HG03558 (cell line): Measurements from ENCODE around the gene RALGPS1.

Experiments
- ATAC-seq: cut with Tn5 transposase; IDR thresholded peaks from one replicate; pipeline ENCODE4 v1.9.1; 2021; ENCODE audit warnings: moderate number of reproducible peaks; ENCODE audit not compliant: unreplicated experiment; ENCODE audit errors: extremely low read depth

RALGPS1 gene

DNA sequence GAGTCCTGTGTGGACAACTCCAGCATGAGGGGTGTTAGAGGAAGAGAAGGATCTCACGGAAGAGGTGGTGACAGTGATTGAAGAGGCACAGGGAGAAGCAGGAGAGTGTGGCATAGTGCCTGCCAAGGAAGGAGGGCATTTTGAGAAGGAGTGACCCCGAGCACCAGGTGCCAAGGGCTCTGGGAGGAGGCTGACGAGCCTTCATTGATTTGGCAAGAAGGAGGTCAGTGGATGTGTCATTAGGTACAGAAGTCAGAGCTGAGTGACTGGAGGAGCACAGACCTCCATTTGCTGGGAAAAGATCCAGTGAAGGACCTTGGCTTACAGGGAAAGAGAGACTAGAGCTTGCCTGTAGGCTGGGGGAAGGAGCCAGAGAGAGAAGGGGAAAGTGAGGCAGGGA lies 278.2 kb downstream of the RALGPS1 start:
- no peak for ATAC-seq

DNA sequence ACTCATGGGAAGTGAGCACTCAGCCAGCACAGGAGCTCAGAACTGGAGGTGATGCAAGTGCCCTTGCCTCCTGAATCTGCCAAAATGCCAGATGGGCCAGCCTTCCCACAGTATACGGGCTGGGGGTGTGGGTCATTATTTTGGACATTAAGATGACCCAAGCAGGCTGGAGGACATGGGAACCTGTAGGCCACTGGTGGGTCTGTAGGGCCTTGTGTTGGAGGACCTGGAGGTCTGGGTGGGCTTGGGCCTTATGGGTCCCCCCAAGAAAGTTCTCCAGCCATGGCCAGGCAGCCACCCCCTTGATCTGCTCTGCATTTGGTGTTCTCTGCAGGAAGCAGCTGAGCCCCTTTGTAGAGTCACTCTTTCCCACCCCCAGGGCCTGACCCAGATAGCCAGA lies 278.9 kb downstream of the RALGPS1 start:
- ATAC-seq: no peak

DNA sequence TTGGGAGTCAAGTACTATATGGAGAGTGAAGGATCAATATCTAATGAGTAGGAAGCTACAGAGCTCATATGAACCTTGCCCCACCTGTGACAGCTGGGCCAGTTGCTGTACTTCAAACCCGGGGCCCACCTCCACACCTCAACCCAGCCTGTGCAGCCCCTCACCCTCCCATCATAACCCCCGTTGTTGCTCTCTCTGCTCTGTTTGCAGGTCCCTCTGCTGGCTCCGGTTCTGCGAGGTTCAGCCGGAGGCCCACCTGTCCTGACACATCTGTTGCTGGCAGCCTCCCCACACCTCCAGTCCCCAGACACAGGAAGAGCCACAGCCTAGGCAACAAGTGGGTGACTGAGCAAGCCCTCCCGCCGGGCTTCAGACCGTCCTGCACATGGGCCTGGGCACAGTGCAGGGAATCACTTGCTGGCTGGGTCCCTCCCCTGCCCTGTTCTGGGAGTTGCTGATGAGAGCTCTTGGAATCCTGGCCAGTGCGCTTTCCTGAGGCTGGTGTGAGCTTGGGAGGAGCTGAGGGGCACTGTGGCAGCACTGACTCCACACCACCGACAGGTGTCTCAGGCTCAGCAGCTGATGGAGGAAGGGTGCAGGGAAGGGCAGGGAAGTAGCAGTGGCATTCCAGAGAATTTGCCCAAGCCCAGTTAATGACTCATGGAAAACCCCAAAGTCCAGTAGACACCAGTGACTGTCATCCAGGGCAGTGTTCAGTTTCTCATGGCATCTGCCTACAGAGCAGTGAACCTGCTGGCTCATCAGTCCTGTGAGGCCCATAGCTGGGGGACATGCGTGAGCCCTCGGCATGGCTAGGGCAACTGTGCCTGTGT lies 280.5 kb downstream of the RALGPS1 start:
- no peak for ATAC-seq

DNA sequence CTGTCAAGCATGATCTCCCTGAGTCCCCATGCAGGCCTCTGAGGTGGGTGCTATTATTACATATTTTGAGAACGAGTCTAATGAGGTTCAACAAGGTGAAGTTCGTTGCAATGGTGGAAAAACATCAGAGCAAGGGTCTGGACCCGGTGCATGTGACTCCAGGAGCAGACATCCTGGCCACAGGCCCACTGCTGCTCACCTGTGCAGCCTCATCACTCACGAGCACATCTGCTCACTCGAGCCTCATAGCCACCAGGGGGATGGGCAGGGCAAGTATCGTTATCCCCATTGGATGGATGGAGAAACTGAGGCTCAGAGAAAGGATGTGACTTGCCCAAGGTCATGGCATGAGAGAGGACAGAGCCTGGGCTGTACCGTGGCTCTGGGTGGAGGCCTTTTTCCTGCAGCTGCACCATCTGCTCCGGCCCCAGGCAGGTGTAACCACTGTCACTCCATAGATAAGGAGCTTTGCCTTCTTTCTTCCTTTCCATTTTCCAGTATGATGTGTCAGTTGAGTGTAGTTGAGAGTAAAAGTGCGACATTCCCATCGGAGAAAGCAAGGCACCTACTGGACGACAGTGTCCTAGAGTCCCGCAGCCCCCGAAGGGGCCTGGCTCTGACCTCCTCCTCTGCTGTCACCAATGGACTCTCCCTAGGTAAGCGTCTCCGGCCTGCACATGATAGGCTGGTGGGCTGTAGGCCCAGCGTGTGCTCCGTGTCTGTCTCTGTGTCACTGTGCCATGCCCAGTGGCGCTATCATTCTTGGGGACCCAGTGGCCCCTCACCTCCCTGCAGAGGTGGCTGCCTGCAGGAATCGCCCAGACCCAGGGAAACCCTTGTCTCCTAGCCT lies 281.6 kb downstream of the RALGPS1 start:
- ATAC-seq: no peak

DNA sequence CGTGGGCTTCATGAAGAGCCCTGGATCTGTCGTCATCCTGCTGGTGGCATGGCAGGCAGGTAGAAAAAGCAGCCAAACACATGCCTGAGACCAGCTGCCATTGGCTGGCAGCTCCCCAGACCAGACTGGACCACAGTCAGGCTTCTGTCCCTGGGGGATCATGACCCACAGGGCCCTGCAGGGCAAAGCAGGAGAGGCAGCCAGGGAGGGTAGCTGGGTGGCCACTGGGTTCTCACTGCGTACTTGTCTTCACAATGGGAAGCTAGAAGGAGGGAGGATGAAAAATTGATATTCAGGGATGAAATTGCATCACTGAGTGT lies 282.2 kb downstream of the RALGPS1 start:
- no peak for ATAC-seq

DNA sequence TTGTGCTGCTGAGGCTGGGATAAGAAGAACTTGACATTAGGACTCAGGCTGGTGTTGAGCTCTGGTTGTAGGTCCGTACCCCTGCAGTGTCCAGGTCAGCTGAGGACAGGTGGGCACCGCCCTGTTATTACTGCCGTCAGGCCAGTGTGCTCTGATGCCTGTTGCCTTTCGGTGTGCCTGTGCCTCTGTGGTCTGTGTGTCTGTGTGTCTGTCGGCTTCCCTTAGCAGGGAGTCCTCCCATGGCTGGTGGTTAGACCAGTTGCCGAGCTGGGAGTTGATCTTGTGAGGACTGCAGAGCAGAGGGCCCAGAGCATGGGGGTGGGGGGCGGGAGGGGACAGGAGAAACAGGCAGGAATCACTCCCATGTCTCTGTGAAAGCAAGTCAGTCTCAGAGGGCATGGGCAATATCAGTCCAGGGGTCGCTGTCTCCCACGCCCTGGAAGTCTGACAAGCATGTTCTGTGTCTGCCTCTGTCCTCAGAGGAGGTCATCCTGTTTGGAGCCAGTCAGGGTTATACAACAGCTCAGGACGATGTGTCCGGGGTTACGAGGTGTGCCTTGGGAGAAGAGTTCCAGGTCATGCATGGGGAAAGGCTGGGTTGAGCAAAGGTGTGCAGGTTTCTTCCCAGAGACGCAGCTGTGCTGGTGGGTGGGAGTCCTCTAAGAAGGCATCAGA lies 282.7 kb downstream of the RALGPS1 start:
- ATAC-seq: no peak

DNA sequence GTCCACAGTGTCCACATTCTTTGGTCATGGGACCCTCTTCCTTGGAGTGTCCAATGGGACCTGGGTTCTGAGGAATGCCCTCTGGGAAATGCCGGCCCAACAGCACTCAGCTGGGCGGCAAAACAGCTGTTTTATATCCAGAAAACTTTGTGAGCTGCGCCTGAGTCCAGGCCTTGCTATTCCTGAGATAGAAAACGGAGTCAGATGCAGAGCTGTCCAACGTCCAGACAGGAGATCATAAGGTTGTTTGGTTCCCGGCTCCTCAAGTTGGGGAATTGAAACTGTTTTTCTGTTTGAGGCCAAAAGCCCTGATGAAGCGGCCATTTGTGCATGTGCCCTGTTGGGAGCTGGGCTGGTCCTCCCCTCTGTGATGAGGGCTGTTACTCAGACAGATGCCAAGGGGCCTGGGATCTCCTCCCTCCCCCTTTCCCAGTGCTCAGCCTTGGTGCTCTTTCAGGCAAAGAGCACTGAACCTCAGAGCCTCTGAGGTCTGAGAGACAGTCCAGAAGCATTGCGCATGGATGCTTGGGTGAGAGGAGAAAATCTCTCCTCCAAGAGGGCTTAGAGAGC lies 283.4 kb downstream of the RALGPS1 start:
- no peak for ATAC-seq

DNA sequence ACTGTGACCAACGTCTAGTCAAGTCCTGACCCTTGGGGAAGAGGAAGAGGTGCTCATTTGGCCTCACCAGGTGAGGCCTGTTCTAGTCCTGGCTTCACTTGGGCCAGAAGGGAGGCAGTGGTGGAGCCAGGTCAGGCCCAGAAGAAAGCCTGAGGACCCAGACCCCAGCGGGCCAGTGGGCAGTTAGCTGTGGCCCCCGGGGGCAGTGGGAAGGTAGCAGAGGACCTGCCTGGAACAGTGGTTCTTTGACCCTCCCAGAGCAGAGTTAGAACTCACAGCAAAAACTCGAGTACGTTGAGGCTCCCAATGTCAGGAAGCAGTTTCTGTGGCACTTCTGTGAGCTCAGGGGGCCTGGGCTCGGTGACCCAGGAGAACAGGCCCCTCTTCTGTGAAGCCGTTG lies 284.0 kb downstream of the RALGPS1 start:
- ATAC-seq: no peak

DNA sequence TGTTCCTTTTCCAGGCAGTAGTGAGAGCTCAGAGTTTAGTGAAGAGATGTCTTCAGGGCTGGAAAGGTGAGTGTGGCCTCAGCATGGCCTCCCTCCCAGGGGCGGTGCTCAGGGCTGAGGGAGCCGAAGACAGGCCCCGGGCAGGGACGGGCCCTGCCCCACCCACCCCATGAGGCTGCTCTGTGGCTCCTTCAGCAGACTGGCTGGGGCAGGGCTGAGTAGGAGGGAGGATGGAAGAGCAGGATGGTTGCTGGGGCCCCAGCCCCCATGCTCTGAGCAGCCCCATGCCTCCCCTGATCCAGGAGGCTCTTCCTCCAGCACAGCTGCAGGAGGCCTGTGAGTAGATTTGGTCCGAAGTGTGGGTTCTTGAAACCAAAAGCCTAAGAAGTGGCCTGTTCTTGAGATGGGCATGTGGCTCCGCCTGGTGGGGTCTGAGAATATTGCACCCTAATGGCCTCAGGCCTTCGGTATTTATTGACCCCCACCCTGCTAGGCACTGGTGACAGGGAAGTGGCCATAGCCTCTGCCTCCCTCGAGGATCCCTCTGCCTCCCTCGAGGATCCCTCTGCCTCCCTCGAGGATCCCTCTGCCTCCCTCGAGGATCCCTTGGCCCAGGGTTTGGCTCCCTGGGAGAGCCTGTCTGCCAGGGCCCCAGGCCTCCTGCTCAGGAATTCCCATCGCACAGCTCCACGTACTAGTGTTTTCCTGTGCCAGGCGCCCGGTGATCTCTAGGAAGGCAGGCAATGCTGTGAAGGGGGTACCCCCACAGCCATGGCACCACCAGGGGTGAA lies 284.6 kb downstream of the RALGPS1 start:
- ATAC-seq: no peak

DNA sequence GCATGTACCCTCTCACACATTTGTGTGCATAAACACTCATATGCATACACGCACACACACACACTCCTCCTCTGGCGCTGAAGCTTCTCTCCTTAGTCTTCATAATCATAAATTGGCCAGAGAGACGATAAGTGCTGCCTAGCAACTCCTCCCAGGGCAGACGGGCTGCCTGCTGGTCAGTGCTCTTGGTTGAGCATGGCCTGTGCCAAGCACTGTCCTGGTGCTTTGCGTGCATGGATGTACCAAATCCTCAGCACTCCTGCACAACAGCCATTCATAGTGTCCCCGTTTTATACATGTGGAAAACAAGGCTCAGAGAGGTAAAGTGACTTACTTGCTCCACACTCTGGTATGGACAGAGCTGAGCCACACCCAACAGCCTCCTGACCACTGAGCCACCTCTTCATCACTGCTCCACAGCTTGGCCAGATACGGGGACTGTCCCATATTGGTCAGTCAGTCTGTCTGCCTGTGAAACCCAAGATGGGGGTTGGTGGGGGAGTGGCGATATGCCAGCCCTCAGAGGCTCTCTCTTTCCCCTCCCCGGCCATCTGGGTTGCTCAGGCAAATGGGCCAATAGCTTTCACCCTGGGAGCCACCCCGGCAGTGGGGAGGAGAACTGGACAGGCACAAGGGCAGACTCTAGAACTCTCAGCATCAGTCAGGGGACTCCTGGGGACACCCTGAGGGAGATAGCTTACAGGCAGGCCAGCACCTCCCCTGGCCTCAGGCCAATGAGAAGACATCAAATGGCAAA lies 285.7 kb downstream of the RALGPS1 start:
- ATAC-seq: no peak

DNA sequence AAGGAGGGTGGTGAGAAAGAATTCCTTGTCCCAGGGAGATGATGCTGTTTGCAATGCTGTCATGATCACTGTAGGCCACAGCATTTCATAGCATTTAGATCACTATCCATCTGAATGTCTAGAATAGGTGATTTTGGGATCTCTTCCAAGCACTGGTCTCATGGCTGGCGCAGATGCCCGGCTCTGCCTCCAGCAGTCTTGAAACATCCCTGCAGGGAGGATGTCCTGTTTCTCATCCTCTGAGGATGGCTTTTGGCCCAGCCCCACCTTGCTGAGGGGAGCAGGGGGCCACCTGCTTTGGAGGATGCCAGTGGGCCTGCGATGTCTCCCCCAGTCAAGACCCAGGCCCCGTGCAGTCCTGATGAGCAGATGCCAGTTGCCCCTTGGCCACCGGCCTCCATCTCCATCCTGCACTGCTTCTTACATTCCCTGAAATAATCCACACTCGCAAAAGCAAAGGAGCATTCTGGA lies 286.5 kb downstream of the RALGPS1 start:
- ATAC-seq: no peak

DNA sequence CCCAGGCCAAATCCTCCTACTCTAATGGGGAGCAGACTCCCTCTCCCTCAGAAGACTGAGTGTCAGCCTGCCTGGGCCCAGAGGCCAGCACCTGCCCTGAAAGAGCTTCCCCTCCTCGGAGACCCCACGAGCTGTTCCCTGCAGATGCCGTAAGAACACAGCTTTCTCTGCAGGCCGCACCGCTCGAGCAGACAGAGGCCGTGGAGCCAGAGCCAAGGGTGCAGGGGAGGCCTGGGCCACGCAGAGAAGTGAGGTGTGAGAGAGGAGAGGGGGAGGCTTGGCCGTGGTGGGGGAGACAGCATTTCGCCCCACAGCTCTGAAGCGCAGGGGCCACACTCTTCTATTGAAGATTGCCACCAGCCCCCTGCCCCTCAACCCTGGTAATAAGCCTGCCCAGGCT lies 287.1 kb downstream of the RALGPS1 start:
- no peak for ATAC-seq

DNA sequence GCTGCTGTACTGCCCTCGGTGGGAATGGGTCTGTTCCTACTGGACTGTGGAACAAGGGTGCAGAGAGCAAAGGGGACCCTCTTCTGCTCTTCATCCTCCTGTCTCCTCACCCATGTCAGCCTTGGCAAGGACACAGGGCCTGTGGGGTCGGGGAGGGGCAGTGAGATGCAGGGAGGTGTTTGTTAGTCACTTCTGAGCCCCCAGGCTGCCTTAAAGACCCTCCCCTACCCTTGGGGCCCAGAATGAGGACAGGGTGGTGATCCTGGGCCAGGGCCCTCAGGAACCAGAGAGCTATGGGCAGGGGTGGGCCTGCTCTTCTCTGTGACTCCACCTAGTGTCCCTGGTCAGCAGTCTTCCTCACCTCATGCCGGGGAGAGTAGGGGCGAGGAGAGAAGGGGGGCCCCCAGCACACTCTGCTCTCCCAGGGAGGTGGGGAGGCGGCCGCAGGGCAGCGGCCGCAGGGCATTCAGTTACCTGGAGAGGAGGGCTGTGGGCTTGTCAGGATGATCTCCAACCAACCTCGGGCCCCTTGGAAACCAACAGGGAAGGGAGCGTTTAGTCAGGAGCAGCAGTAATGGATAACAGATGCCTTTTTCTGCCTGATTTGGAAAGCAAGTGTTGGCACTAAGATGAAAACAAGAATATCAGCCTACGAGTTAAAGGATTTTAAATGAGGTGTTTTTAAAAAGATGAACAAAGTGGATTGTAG lies 288.0 kb downstream of the RALGPS1 start:
- ATAC-seq: no peak

DNA sequence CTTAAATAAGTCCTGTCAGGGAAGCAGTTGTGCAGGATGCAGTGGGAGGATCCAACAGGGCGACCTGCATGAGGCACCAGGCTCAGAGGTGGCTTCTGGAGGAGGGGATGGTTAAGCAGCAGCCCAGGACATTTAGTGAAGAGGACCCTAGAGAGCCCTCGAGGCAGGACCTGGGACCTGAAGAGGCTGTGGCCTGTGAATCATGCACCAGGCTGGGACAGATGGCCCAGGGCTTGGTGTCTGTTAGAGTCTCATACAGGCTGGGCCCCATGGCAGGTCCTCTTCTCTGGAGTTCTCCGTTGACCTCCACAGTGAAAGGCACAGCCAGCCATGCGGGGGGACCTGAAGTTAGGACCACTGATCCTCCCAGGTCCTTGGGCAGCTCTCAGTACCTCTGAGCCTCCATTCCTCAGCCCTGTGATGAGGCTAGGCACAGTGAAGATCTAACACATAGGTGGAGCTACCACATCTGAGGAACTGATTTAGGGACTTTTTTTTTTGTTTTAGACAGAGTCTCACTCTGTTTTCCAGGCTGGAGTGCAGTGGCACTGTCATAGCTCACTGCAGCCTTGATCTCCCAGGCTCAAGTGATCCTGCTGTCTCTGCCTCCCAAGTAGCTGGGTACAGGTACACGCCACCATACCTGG lies 289.2 kb downstream of the RALGPS1 start:
- ATAC-seq: no peak

DNA sequence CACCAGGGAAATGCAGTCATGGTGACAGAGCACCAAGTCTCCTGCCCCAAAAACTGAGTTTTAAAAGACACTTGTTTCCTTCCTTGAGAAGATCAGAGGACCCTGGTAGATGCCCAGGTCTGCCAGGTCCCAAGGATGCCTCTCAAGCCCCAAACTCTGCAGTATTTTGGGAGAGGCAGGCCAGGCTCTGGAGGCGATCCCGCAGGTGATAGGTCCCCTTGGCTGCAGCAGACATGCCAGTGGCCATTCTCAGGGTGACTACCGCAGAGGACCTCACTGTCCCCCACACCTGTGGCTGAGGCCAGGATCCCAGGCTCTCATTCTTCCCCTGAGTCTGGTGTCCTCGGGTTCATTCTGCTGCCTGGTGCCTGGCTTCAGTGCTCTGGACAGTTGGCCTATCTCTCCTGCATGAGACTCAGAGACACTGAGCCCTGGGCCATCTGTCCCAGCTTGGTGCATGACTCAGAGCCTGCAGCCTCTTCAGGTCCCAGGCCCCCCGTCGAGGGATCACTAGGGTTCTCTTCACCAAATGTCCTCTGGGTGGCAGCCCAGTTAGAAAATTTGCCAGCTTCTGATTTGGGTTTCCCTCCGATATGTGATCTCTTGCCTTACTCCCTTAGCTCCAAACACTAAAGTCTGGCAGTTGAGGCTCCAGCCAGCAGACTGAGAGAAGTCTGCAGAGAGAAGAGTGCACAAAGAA lies 290.3 kb downstream of the RALGPS1 start:
- no peak for ATAC-seq

DNA sequence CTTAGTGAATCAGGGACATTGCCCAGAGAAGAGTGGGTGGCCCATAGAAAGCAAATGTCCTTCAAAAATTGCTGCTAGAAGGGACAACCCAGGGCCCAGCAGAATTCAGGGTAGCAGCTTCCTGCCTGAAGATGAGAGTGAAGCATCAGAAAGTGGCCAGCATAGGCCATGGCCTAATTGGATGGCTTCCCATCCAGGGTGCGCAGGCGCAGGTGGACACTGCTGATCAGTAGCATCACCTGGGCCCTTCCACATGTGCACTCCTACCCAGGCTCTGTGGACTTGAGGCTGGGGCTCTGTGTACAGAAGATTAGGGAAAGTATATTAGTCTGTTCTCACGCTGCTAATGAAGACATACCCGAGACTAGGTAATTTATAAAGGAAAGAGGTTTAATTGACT lies 291.4 kb downstream of the RALGPS1 start:
- no peak for ATAC-seq

DNA sequence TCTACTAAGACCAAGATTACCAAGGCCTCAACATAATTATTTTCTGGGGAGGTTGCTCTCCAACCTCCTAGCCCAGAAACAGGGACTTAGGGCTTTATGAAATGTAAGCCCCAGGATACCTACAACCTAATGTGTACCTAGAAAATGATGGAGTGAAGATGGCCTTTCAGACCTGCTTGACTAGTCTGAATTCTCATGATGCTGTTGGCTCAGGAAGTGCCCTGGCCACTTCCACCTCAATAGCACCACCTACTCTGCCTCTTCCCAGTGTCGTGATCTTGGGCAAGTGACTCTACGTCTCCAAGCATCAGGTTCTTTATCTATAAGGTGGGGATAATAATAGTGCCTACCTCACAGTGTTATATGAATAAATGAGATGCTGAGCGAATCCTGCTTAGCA lies 292.1 kb downstream of the RALGPS1 start:
- ATAC-seq: no peak
